BE2C (cell line): ENCODE data around the gene AP2B1.

Source experiments
- DNase-seq: peaks from one replicate; pipeline ENCODE4 v3.0.0-alpha.2; 2020
- H3K27me3 ChIP-seq: fragments of 250-450 bp; sonication (Bioruptor Pico); 2 replicates; pipeline ENCODE4 v1.5.1; 2020; ENCODE audit warnings: mild to moderate bottlenecking
- H3K36me3 ChIP-seq: fragments of 250-450 bp; sonication (Bioruptor Pico); 2 replicates; pipeline ENCODE4 v1.5.1; 2020; ENCODE audit warnings: mild to moderate bottlenecking
- H3K4me1 ChIP-seq: fragments of 250-450 bp; sonication (Bioruptor Pico); 2 replicates; pipeline ENCODE4 v1.5.1; 2020
- H3K4me3 ChIP-seq: 2 replicates; pipeline ENCODE4 v1.5.1; 2011; ENCODE audit warnings: low read depth, low read length
- H3K9me3 ChIP-seq: fragments of 250-450 bp; sonication (Bioruptor Pico); 2 replicates; pipeline ENCODE4 v1.5.1; 2020
- TF ChIP-seq, protein P1 (sequence below): IDR thresholded peaks from 2 replicates; pipeline ENCODE4 v1.5.1; 2012; ENCODE audit warnings: mild to moderate bottlenecking, low read depth, low read length

The AP2B1 gene

DNA sequence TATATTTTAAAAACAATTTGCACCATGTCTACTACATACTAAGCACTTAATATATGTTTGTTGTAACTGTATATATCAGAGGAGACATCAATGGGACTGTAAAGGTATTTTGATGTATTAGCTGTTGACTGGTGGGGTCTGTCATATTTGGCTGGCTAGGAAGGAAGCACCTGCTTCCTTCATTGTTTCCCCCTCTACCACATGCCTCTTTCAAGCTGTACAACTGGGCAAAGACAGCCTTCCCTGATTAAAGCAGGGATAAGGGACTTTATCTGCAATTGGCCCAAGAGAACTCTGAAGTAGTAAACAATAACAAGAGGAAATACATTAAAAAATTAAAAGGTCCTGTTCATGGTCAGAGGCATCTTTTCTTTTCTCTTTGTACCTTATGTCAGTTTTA lies 44.1 kb upstream of the AP2B1 start:
- no peaks in the 10 kb centered on the region for H3K9me3 ChIP-seq
- H3K4me3 ChIP-seq = no peak overlapping the region
- H3K36me3 ChIP-seq = no peaks in the 10 kb centered on the region
- peaks cover 69% of the 10 kb centered on the region for H3K27me3 ChIP-seq
- no peak for DNase-seq
- TF ChIP-seq, protein P1, sequence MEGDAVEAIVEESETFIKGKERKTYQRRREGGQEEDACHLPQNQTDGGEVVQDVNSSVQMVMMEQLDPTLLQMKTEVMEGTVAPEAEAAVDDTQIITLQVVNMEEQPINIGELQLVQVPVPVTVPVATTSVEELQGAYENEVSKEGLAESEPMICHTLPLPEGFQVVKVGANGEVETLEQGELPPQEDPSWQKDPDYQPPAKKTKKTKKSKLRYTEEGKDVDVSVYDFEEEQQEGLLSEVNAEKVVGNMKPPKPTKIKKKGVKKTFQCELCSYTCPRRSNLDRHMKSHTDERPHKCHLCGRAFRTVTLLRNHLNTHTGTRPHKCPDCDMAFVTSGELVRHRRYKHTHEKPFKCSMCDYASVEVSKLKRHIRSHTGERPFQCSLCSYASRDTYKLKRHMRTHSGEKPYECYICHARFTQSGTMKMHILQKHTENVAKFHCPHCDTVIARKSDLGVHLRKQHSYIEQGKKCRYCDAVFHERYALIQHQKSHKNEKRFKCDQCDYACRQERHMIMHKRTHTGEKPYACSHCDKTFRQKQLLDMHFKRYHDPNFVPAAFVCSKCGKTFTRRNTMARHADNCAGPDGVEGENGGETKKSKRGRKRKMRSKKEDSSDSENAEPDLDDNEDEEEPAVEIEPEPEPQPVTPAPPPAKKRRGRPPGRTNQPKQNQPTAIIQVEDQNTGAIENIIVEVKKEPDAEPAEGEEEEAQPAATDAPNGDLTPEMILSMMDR = no peak
- no peaks in the 10 kb centered on the region for H3K4me1 ChIP-seq

DNA sequence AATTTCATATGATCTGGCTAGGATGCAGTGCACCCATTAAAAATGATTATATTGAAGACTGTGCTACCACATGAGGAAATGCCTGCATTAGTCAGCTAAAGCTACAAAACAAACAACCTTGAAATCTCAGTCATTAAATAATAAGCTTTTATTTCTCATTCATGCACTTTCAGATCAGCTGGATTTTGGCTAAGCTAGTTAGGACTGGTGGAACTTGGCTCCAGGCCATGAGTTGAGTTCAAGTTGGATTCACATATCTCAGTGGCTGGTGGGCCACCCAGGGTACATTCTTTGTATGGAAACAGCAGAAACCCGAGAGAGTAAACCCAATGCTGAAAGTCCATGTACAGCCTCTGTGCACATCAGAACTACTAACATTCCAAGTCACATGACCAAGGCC lies 43.3 kb upstream of the AP2B1 start:
- Histone ChIP-seq H3K27me3 (peaks cover 73% of the 10 kb centered on the region), H3K4me3 (no peak overlapping the region), H3K4me1 (no peaks in the 10 kb centered on the region), H3K9me3 (no peaks in the 10 kb centered on the region), H3K36me3 (no peaks in the 10 kb centered on the region)
- TF ChIP-seq, protein P1 = no peak
- DNase-seq = no peak

GRCh38 chr17:35545150-35545549 lies 42.0 kb upstream of the AP2B1 start:
- Histone ChIP-seq H3K4me3 (no peak overlapping the region), H3K4me1 (no peaks in the 10 kb centered on the region), H3K9me3 (no peaks in the 10 kb centered on the region), H3K27me3 (peaks cover 76% of the 10 kb centered on the region), H3K36me3 (no peaks in the 10 kb centered on the region)
- TF ChIP-seq, protein P1 = no peak
- DNase-seq = no peak

- DNase-seq = no peak
- peaks cover 81% of the 10 kb centered on the region for H3K27me3 ChIP-seq
- TF ChIP-seq, protein P1 = no peak
- H3K36me3 ChIP-seq = no peaks in the 10 kb centered on the region
- no peaks in the 10 kb centered on the region for H3K9me3 ChIP-seq
- no peak overlapping the region for H3K4me3 ChIP-seq
- no peaks in the 10 kb centered on the region for H3K4me1 ChIP-seq
These were observed 40.6 kb upstream of the AP2B1 start for GRCh38 chr17:35546487-35546886.

GRCh38 chr17:35548208-35548810 lies 38.8 kb upstream of the AP2B1 start:
- Histone ChIP-seq H3K9me3 (no peaks in the 10 kb centered on the region), H3K4me1 (no peaks in the 10 kb centered on the region), H3K4me3 (no peak overlapping the region), H3K36me3 (no peaks in the 10 kb centered on the region), H3K27me3 (peaks cover 77% of the 10 kb centered on the region)
- no peak for DNase-seq
- TF ChIP-seq, protein P1 = no peak

GRCh38 chr17:35548978-35549377 lies 38.1 kb upstream of the AP2B1 start:
- H3K36me3 ChIP-seq = no peaks in the 10 kb centered on the region
- H3K9me3 ChIP-seq = no peaks in the 10 kb centered on the region
- H3K4me1 ChIP-seq = no peaks in the 10 kb centered on the region
- DNase-seq = no peak
- TF ChIP-seq, protein P1 = no peak
- H3K4me3 ChIP-seq = no peak overlapping the region
- peaks cover 80% of the 10 kb centered on the region for H3K27me3 ChIP-seq
